Measurements from ENCODE around the gene DMRT1. TPM values are rescaled to one million over a fixed set of nuclear protein-coding genes. Genes with fewer than 3 reads are reported as not detected.
"Not testable (repeated sequence)": the region's sequence is repeated elsewhere in the genome, so short reads cannot be mapped to it uniquely, and the experiment has no call there.

DMRT1 gene
- total and polyA plus RNA-seq, 9 of the 15 experiments (the other 6 are each of a cell fraction or from before 2014, with no cell fraction given) = not detected

GRCh38 chr9:860706-861105, 19.2 kb downstream of the DMRT1 start:
- no peaks in the 10 kb centered on the region for H3K36me3 ChIP-seq (ENCODE audit: control insufficient read depth, insufficient read depth, low read length)
- FAIRE-seq (no peak), ATAC-seq (no peak), DNase-seq (ENCODE audit: extremely low read depth in 1 of 4, low spot score in 3 of 4) (no peak)
- no peaks in the 10 kb centered on the region for H3K9me1 ChIP-seq (ENCODE audit: control insufficient read depth, insufficient read depth, low read length)
- ChIA-PET CTCF (ENCODE audit: low intra/inter-chr PET ratio) (no interaction called here), POLR2A (no interaction called here)
- H3K9ac ChIP-seq (ENCODE audit: insufficient read depth in 1 of 2, low read depth in 2 of 2, low read length in 2 of 2) = no peak overlapping the region
- H3K4me3 ChIP-seq = no peak overlapping the region
- BruUV-seq (replicated peaks) = no TSS peak
- no peak overlapping the region for H3K4me2 ChIP-seq (ENCODE audit: insufficient read depth, low read length)
- H3K27me3 ChIP-seq (ENCODE audit: control insufficient read depth in 2 of 2, insufficient read depth in 2 of 2, low read length in 2 of 2) = no peaks in the 10 kb centered on the region; a peak in 1 of 5 replicates
- H2AFZ ChIP-seq (ENCODE audit: low read depth, low read length) = no peak overlapping the region
- H3K27ac ChIP-seq (ENCODE audit: extremely low read depth, low read depth, low read length) = no peak overlapping the region
- H3K9me3 ChIP-seq (replicated peaks; ENCODE audit: control insufficient read depth, insufficient read depth, low read depth, low read length) = no peaks in the 10 kb centered on the region
- intact Hi-C loops (cut with micrococcal nuclease) = no loop called here
- in situ Hi-C loops (cut with MboI) = no loop called here
- no peak for TF ChIP-seq NR3C1 (CRISPR knock-in tag; IDR thresholded peaks at IDR 0.05)
- no peak for TF ChIP-seq HMGN3 (IDR thresholded peaks at IDR 0.05; ENCODE audit: borderline replicate concordance, extremely low read depth, insufficient read length, low read depth, low read length)
- no peak for TF ChIP-seq CHAMP1 (IDR thresholded peaks at IDR 0.05)
- TF ChIP-seq CHCHD3 (CRISPR knock-in tag; IDR thresholded peaks at IDR 0.05) = no peak
- TF ChIP-seq POLR3G (IDR thresholded peaks at IDR 0.05; ENCODE audit: extremely low read depth, insufficient read length, insufficient replicate concordance) = no peak
- no peak for TF ChIP-seq CBX5 (IDR thresholded peaks at IDR 0.05; ENCODE audit: borderline replicate concordance, low read depth)
- TF ChIP-seq MAZ (CRISPR knock-in tag; conservative IDR thresholded peaks at IDR 0.05 in 1 of 2, IDR thresholded peaks at IDR 0.05 in 1 of 2) = no peak
- TF ChIP-seq MTA1 (IDR thresholded peaks at IDR 0.05; ENCODE audit: borderline replicate concordance) = no peak
- WGBS (ENCODE audit: insufficient coverage, low coverage, missing lambda C conversion rate) = 0% methylated on average over 3 of the region's 4 CpGs
- H3K79me2 ChIP-seq (ENCODE audit: control insufficient read depth, insufficient read depth, low read length) = no peaks in the 10 kb centered on the region
- H4K20me1 ChIP-seq (replicated peaks; ENCODE audit: control insufficient read depth, insufficient read depth, low read length) = no peaks in the 10 kb centered on the region
- no peaks in the 10 kb centered on the region for H3K4me1 ChIP-seq (replicated peaks in 1 of 2; ENCODE audit: control insufficient read depth in 2 of 2, insufficient read depth in 2 of 2, low read length in 2 of 2)

DNA sequence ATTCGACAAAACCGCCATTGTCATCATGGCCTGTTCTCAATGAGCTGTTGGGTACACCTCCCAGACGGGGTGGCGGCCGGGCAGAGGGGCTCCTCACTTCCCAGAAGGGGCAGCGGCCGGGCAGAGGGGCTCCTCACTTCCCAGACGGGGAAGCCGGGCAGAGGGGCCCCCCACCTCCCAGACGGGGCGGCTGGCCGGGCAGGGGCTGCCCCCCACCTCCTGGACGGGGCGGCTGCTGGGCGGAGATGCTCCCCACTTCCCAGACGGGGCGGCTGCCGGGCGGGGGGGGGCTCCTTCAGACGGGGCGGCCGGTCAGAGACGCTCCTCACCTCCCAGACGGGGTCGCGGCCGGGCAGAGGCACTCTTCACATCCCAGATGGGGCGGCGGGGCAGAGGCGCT, 20.0 kb downstream of the DMRT1 start:
- H2AFZ ChIP-seq (ENCODE audit: low read depth, low read length); H3K27ac ChIP-seq (ENCODE audit: extremely low read depth, low read depth, low read length); H3K4me2 ChIP-seq (ENCODE audit: insufficient read depth, low read length); H4K20me1 ChIP-seq (replicated peaks; ENCODE audit: control insufficient read depth, insufficient read depth, low read length); H3K4me3 ChIP-seq; FAIRE-seq; in situ Hi-C loops (cut with MboI); H3K9me1 ChIP-seq (ENCODE audit: control insufficient read depth, insufficient read depth, low read length); H3K36me3 ChIP-seq (ENCODE audit: control insufficient read depth, insufficient read depth, low read length); H3K4me1 ChIP-seq (replicated peaks in 1 of 2; ENCODE audit: control insufficient read depth in 2 of 2, insufficient read depth in 2 of 2, low read length in 2 of 2); H3K9me3 ChIP-seq (replicated peaks; ENCODE audit: control insufficient read depth, insufficient read depth, low read depth, low read length); BruUV-seq (replicated peaks); H3K27me3 ChIP-seq (ENCODE audit: control insufficient read depth in 2 of 2, insufficient read depth in 2 of 2, low read length in 2 of 2); H3K79me2 ChIP-seq (ENCODE audit: control insufficient read depth, insufficient read depth, low read length); CTCF ChIA-PET (ENCODE audit: low intra/inter-chr PET ratio); POLR2A ChIA-PET; H3K9ac ChIP-seq (ENCODE audit: insufficient read depth in 1 of 2, low read depth in 2 of 2, low read length in 2 of 2); DNase-seq (ENCODE audit: extremely low read depth in 1 of 4, low spot score in 3 of 4); intact Hi-C loops (cut with micrococcal nuclease); ATAC-seq: not testable (repeated sequence)
- WGBS (ENCODE audit: insufficient coverage, low coverage, missing lambda C conversion rate) = 0% methylated on average over 1 of the region's 30 CpGs

Data from K562 (cell line).